RCC 7860 (cell line): Measurements from ENCODE around the gene CMKLR1.

Source experiments
- DNase-seq: peaks from one replicate; pipeline ENCODE4 v3.0.0-alpha.2; 2015; ENCODE audit warnings: low spot score
- FAIRE-seq: peaks from 2 replicates; lab custom pipeline; 2012; peaks lifted over from hg19 to GRCh38; lab: Jason Lieb, UNC

Gene CMKLR1

DNA sequence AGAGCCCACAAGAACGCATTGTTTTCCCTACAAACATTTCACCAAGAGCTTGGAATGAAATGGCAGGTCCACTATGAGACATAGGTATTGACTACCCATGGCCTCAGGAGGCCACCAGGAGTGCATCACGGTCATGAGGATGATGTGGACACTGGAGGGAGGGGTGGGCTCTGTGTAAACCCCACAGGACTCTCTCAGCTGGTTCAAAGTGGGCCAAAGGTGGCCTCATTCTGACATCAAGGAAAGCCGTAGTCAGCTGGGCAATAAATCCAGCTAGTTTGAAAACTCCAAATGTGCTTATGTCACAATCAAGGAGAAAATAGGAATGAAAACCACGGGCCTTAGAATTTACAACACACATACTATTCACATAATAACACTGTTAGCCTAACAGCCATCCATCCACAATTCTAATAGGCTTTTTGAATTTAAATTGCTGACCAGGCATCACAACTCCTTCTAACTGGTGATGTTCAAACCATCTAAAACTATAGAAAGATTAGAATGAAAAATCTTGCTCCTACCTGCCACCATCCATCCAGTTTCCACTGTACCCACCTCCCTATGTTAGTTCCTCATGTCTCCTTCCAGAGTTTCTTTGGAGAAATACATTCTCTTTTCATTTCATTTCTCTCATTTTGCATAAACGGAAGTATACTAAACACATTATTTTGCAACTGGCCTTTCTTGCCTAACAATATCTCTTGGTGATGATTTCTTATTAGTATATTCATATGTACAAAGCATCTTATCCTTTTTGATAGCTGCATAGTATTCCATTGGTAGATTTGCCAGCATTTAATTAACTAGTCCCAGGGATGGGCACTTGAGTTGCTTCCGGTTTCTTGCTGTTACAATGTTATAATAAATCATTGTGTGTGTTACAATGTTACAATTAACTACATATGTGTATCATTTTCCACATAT is 21.5 kb downstream of the CMKLR1 start:
- no peak for DNase-seq
- no peak for FAIRE-seq

DNA sequence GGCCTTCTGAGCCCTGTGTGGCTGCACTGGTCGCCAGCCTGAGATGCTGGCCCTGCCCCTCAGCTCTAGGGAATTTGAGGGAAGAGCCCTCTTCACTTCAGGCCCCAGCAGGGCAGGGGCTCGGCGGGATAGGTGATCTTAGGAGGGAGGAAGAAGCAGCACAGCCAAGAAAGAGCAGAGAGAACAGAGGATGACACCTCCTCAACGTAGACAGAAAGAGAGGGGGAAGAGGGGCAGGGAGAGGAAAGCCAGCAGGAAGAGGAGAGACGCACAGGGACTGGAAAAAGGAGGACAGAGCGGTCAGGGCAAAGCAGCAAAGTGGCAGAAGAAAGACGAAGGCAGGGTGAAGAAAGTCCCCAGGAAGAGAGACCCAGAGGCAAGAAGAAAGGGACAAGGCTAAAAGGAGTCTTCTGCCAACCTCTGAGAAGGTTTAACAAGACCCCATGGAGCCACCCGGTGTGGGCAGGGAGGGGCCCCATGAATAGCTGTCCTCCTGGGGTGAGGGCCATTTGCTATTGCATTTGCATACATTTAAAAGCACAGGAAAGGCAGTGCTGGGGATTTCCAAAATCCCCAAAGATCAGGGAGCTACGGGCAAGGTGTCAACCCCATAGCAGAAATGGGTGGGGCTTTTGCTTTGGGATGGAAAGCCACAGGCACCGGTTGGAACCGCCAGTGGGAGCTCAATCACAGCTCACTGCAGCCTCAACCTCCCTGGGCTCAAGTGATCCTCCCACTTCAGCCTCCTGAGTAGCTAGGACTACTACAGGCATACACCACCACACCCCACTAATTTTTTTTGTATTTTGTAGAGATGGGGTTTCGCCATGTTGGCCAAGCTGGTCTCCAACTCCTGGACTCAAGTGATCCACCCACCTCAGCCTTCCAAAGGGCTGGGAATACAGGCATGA is 22.7 kb downstream of the CMKLR1 start:
- no peak for FAIRE-seq
- no peak for DNase-seq

DNA sequence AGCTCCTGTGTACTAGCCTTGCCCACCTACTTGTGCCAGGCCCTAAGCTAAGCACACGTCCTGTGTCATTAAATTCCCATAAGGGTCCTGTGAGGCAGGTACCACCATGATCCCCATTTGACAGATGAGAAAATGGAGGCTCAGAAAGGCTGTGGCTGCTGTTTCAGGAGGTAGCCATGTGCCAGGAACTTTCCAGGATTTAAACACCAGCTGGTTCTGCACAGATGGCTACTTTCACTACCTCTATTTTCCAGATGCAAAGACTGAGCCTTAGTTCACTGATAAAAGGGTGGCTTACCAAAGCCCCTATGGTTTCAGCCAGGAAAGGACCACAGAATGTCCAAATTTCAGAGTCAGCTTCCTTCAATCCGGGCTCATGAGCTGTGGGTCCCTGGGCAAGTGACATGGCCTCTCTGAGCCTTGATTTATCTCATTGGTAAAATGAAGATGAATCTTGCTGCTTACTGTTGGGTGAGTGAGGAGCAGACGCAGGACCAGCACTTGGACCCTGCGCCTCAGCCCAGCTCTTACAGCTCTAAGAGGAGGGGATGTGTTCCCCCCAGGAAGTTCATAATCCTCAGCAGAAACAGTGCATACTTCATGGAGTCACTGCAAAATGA is 23.5 kb downstream of the CMKLR1 start:
- no peak for FAIRE-seq

DNA sequence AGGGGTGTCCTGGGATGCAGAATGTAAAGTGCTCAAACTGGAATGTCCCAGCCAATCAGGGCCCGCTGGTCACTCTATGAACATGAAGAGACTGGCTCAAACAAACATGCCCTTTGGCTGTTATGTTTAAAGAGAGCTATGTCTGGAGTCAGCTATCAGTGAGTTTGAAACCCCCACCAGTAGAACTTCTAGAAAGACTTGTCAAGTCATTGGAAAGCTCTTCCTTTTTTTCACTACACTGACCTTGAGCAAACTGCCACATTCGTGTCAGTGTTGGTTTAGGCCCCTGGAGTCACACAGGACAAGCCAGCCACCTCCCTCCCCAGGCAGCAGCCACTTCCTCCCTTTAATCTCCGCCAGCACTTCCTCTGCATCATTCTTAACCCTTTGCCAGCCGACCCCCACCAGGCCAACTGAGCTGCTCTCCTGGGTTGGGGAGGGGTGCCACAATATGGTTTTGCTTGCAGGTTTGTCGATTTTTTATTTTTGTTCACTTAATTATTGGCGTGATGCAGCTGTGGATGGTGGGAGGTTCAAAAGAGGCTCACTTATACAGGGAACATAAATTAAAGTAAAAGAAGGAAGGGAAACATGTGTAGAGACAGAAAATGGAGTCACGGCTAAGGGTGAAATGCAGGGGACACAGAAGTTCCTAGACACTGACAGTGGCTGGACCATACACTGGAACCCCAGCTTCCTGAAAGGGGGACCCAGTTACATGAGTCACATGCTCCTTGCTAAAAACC is 25.3 kb downstream of the CMKLR1 start:
- FAIRE-seq: no peak
- no peak for DNase-seq

More for the DNA sequence above, 23.5 kb downstream of the CMKLR1 start:
- no peak for DNase-seq

DNA sequence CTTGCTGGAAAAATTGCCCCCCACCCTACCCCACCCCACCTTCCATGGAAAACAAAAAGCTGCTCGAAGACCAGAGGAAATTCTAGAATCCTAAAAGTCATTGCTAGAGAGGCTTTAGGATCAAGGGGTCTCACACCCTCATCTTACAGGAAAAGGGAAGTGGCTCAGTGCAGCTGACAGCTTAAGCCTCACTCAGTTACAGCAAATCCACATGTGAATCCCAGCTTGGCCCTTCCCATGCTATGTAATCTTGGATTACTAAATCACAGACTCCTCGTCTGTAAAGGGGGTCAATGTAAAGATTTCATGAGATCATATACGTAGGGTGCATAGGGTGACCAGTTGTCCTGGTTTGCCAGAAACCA is 25.9 kb downstream of the CMKLR1 start:
- no peak for DNase-seq
- no peak for FAIRE-seq

DNA sequence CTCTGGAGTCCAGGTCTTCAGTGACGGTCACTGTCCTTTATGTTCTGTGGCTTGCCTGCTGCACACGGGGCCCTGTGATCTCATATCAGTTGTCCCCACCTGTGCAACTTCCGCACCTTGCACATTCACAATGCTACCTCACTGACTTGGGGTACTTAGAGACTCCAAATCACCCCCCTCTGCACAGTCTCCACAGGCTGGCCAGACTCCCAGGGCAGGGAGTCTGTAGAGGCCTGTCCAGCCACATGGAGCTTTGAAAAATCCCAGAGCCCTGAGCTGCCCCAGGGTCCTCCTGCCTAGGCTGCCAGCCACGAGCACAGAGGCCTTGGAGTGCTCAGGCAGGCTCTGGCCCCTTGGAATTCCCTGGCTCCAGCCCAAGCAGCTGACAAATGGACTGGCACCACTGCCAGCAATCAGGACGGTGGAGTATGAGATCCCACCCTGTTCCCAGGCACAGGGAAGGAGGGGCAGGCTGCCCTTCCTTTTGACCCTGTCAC is 26.4 kb downstream of the CMKLR1 start:
- DNase-seq (peak; percentile 14), FAIRE-seq (no peak)

DNA sequence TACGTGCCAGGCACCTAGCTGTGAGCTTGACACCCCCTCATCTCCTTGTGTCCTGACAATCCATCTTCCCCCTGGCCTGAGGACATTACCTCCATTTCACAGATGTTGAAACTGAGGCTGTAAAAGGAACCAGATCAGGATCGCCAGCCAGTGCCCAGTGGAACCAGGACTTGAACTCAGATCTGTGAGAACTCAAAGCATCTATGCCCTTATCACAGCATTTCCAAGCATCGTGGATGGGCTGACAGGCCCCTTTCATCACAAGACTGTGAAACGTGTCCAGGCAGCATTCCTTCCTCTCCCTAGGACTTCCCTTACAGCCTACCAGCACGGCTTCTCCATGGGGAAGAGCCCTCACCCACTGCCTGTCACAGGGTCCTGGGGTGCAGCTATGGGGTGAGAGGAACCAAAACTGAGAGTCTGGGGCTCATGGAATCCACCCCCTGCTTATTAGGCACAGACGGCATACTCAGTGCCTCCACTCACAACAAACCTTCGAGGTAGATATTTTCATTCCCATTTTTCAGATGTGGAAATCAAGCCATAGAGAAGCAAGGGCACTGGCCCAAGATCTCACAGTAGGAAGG is 26.9 kb downstream of the CMKLR1 start:
- no peak for DNase-seq
- no peak for FAIRE-seq

DNA sequence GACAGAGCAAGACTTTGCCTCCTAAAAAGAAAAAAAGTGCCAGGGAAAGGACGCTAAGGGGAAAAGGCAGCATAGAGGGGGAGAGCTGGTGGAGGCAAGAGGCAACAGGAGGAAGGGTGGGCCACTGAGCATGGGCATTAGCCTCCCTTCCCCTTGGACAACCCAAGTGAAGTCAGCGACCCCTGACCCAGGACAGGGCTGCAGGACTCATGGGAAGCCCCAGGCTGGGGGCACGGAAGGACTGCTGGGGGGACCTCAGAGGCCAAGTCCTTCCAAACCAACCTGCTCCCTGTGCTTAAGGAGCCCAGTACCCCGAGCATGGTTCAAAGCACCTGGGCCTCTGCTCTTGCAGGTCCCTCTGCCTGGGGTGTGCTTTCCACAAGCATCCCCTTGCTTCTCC is 27.5 kb downstream of the CMKLR1 start:
- FAIRE-seq (no peak), DNase-seq (no peak)

DNA sequence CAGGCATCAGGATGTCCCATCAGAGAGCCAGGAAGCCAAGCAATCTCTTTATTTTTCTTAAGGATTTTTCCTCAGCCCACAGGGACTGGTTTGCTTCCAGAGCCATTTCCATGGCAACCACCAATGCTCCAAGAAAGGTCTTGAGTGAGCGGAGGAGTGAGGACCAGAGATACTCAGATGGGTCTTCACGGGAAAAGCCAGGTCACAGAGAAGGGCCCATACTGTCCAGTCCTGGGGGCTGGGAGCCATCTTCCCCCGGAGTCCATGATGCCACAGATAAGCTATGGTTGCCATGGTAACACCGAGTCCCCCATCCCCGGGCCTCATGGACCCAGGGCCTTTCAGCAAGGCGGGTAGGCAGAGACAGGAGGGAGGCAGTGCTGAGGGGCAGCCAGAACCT is 28.6 kb downstream of the CMKLR1 start:
- DNase-seq (no peak), FAIRE-seq (no peak)

DNA sequence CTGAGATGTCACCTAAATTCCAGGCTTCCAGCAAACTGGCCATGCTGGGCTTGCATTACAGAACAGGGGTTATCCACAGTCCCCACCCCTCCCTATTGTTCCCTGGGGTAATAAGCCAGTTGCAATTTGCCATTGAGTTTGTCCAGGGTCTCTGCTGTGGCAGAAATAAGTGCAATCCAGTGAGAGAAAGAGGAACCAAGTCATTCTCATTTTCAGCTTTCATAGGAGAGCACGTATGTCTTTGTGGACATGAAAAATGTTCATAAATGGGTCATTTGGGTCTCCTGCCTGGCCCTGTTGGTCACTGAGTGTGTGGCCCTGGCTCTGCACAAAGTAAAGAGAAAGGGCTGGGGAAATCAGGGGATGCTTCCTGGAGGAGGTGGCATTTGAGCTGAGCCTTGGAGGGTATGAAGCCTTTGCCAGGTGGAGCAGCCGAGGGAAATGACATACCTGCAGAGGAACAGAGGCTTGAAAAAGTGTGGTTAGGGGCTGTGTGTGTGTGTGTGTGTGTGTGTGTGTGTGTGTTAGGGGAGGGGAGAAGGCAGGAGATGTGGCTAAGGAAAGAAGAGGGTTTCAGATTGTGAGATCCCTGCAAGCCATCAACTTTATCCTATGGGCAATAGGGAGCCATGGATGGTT is 29.3 kb downstream of the CMKLR1 start:
- FAIRE-seq: no peak
- DNase-seq: no peak

DNA sequence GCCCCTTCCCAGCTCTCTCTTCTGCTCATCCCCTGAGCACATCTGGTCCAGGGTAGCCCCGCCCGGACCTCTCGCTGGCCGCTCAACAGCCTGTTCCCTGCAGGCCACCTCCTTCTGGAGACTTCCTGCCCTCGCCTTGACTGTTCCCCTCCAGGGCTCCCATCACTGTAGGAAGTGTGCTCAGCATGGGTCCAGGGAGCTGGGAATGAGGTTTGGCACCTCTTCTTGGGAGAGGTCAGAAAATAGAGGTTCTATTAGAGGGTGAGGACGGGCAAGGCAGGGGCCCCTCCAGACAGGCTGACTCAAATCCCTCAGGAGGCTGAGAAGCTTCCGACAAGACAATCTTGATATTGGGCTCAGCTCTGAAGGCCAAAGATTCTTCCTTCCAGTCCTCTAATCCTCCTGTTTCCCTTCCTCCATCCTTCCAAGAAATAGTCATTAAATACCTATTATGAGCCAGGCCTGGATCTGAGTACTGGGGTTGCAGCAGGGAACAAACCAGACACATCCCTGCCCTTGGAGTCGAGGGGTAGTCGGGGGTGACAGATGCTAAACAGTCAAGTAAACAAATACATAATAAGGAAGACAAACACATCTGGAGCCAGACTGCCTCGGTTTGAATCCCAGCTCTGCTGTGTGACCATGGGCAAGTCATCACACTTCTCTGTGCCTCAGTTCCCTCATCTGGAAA is 30.6 kb downstream of the CMKLR1 start:
- FAIRE-seq (no peak), DNase-seq (no peak)

DNA sequence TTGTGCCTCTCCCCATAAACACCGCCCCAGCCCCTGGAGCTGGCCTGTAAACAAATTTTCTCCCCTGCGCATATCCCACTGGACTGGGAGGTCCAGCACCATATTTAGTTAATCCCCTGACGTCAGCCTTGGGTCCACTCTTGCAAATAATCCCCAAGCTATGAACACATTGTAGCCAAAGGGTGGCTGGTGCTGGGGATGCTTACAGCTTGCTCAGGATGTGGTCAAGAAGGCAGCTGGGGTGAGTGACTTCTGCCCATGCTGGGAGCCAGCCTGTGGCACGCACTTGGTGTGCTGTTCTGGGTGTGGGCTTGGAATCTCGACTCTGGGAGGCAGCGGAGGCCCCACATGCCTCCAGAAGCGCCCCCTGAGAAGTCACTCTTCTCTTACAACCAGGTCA is 32.1 kb downstream of the CMKLR1 start:
- FAIRE-seq: peak; percentile 75
- DNase-seq: peak; percentile 67

DNA sequence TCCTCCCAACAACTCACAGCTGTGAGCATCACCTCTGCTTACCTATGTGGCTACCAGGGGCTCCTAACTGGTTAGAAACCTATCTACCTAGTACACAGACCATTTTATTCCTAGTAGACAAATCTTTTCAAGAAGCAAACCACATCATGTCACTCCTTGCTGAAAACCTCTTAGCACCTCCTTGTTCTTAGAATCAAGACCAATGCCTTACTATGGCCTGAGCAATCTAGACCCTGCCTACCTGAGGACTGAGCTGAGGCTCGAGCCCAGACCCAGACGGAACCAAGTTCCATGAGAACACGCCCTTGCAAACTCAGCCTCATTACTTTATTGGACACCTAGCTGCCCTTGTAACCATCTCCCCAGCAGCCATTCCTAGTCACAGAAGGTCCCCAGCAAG is 32.6 kb downstream of the CMKLR1 start:
- FAIRE-seq: no peak
- DNase-seq: no peak

DNA sequence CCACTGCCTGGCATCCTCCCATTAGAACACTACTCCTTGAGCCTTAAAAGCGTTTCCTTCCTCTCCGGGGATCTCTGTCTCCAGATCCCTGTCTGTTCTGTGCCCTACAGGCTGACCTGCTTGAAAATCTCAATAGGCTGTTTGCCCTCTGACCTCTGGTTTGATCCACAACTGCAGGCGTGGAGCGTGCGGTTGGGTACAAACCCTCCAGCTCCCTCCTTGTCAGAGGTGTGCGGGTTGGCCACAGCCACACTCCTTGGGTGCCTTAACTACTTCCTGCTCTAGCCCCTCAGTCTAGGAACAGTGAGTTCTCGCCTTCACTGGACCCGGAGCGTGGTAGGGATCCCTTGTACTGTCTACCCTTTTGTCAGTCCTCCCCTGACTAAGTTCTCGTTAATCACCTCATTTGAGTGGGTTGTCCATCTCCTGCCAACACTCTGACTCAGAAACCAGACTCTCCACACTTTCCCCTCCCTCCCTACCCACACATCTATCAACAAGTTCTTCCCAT is 33.1 kb downstream of the CMKLR1 start:
- peak; percentile 62 for FAIRE-seq
- DNase-seq: peak; percentile 71

DNA sequence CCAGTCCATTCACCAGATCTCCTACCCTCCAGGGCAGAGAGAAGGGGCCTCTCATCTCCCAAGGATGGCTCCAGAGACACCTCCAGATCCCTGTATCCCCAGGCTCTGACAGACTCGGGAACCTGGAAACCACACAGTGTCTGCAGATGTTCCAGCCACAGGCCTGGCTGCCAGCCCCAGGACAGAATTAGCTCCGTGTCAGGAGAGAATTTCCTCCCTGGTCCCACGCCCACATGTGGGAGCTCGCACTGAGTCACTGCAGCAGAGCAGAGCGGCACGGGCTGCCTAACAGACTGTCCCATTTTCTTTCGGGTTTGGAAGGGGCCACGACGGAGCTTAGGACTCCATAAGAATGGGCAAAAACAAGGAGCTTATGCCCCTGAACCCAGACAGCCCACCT is 33.6 kb downstream of the CMKLR1 start:
- DNase-seq (peak; percentile 59), FAIRE-seq (peak; percentile 65)

DNA sequence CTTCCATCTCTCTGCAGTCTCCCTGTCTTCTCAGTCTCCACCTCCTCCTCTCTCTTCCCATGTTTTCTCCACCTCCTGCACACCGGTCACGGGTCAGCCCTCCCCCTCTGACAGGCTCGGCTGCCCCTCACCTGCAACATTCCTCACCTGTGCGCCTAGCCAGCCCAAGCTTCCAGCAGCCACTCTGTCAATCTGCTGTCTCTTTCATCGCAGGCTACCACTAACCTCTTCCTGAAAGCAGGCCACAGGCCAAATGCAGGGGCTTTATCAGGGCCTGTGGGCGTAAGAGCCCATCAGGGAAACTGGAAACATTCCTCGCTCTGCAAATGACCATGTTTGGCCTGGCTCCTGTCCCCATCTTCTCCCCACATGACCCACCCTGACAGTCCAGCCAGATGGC is 34.5 kb downstream of the CMKLR1 start:
- DNase-seq (no peak), FAIRE-seq (no peak)

DNA sequence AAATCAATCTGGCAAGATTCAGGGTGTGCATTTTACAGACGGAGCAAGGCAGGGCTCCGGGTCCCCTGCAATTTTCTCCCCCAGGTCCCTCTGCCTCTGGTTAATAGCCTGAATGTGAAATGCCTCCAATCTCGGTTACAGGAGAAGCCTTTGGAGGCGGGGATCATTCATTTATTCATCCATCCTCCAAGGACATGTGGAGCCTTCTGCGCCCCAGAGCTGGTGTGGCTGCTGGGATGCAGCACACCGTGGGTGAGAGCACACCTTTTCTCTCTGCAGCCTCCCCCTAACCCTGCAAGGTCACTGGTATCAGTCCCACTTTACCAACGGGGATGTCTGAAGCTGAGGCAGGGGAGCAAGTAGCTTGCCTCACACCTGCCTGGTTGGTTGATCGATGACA is 35.4 kb downstream of the CMKLR1 start:
- DNase-seq (no peak), FAIRE-seq (no peak)

DNA sequence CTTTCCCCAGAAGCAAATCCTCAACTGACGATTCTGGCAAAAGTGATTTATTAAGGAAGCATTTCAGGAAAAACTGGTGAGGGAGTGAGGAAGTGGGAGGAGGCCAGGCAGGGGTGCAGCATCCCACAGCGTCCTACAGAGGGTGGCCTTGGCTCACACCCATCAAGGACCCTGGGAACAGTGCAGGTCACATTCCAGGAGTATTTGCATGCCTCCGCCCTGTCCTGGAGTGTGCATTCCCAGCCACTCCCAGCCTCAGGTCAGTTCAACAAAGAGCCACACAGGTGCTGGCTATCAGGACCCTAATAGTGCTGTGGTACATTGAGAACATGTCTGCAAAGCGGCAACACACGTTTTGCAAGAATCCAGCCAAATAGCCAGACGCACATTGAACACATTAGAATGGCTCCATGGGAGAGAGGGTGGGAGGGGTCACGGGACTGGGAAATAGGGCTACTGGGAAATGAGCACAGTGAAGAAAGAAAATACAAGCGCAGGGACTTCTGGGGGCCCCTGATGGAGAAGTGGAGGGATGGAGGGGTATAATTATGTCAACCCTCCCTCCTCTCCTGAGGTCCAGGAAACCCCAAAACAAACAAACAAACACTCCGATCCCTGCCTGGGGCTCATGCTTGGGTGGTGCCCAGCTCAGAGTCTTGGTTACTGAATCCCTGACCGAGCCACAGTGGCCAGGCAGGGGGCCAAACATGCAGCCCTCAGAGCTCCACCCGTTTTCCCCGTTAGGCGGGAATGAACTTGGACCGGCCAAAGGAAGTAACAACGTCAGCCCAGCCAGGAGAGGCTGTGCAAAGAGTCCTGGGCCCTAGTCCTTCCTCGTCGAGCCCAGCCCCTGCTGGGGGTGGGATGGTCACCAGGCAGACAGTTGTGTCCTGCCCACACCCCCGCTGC is 36.5 kb downstream of the CMKLR1 start:
- peak; percentile 4 for FAIRE-seq
- no peak for DNase-seq
